Esophagus (tissue), 2 donors: ENCODE data around the gene UBE2L6. TPM values are rescaled to one million over a fixed set of nuclear protein-coding genes. Genes with fewer than 3 reads are reported as not detected.

Experiments used
- H3K27ac ChIP-seq, 2 donors: one replicate each; pipeline ENCODE4 v1.5.1; 2013; ENCODE audit warnings: low read depth in 2 of 2, mild to moderate bottlenecking in 2 of 2, inconsistent platforms in 1 of 2, low read length in 1 of 2, moderate library complexity in 1 of 2
- H3K27me3 ChIP-seq, 2 donors: one replicate each; pipeline ENCODE4 v1.6.1; 2013; ENCODE audit warnings: low read length in 2 of 2, control low read depth in 1 of 2, mild to moderate bottlenecking in 1 of 2; ENCODE audit not compliant: insufficient read depth in 2 of 2, control insufficient read depth in 1 of 2
- H3K36me3 ChIP-seq, 2 donors: one replicate each; pipeline ENCODE4 v1.6.1; 2013; ENCODE audit warnings: low read length in 1 of 2; ENCODE audit not compliant: control insufficient read depth in 2 of 2, insufficient read depth in 2 of 2
- H3K4me1 ChIP-seq, 2 donors: one replicate each; pipeline ENCODE4 v1.6.1; 2013; ENCODE audit warnings: low read length in 1 of 2; ENCODE audit not compliant: control insufficient read depth in 2 of 2, insufficient read depth in 2 of 2
- H3K4me3 ChIP-seq, 2 donors: one replicate each; pipeline ENCODE4 v1.5.1; 2013; ENCODE audit warnings: low read length in 2 of 2, mild to moderate bottlenecking in 2 of 2, low read depth in 1 of 2, moderate library complexity in 1 of 2
- H3K9me3 ChIP-seq, 2 donors: one replicate each; pipeline ENCODE4 v1.6.1; 2013; ENCODE audit warnings: mild to moderate bottlenecking in 2 of 2, low read depth in 1 of 2, low read length in 1 of 2, moderate library complexity in 1 of 2; ENCODE audit not compliant: control insufficient read depth in 2 of 2, insufficient read depth in 1 of 2
- WGBS, 2 donors: extraction: QIAGEN DNeasy Blood & Tissue Kit; methylation state at CpG; one replicate each; pipeline ENCODE4 v1.1.7; 2013; 5-methylcytosine and 5-hydroxymethylcytosine counted together
- polyA plus RNA-seq, 2 donors: library from polyadenylated mRNA; stranded (reverse); fragments of 200-250 nt; gene quantifications; one replicate each; pipeline ENCODE4 v1.2.3, GENCODE V29; 2013
- donor health status: healthy with polysubstance abuse.
- donor health status: Bipolar disorder and iron deficiency.

The UBE2L6 gene
- polyA plus RNA-seq, 2 donors, result 10.3 to 28.1 TPM

GRCh38 chr11:57516061-57516443 is 51.4 kb downstream of the UBE2L6 start:
- H3K36me3 ChIP-seq, result no peaks in the 10 kb centered on the region
- peak overlapping the region in 1 of 2 donors; percentile 50 for H3K27ac ChIP-seq
- no peaks in the 10 kb centered on the region for H3K9me3 ChIP-seq
- peaks cover 3 to 13% of the 10 kb centered on the region in 2 donors for H3K4me1 ChIP-seq
- WGBS, 2 donors, result 15 to 16% methylated on average over 5 of the region's 5 CpGs
- no peaks in the 10 kb centered on the region for H3K27me3 ChIP-seq
- peak overlapping the region; percentile 59 to 72 for H3K4me3 ChIP-seq

- no peaks in the 10 kb centered on the region for H3K27me3 ChIP-seq
- H3K4me1 ChIP-seq, result peaks cover 3 to 13% of the 10 kb centered on the region in 2 donors
- no peaks in the 10 kb centered on the region for H3K9me3 ChIP-seq
- no peaks in the 10 kb centered on the region for H3K36me3 ChIP-seq
- H3K27ac ChIP-seq, result peak within 1 kb of the TSS; percentile 50 to 56
- H3K4me3 ChIP-seq, result peak within 1 kb of the TSS; percentile 59 to 72
- WGBS, 2 donors, result 0% methylated on average over 60 to 66 of the region's 66 CpGs
Observed at GRCh38 chr11:57515332-57516060, 52.0 kb downstream of the UBE2L6 start, which contains the start of gene SLC43A1. SLC43A1 (minus strand) TSS chr11:57515702; CDS start chr11:57514111, 1,591 bp downstream.

- Histone ChIP-seq H3K27me3 (no peaks in the 10 kb centered on the region), H3K4me3 (peak overlapping the region; percentile 59 to 72), H3K27ac (peak overlapping the region; percentile 35 to 56), H3K36me3 (no peaks in the 10 kb centered on the region), H3K4me1 (peaks cover 3 to 13% of the 10 kb centered on the region in 2 donors), H3K9me3 (no peaks in the 10 kb centered on the region)
- 0 to 1% methylated on average over 57 of the region's 57 CpGs for WGBS, 2 donors
Observed at GRCh38 chr11:57514538-57515331, 52.7 kb downstream of the UBE2L6 start.

GRCh38 chr11:57513911-57514537 is 53.4 kb downstream of the UBE2L6 start:
- Histone ChIP-seq H3K4me1 (peaks cover 3 to 13% of the 10 kb centered on the region in 2 donors), H3K9me3 (no peaks in the 10 kb centered on the region), H3K36me3 (no peaks in the 10 kb centered on the region), H3K27me3 (no peaks in the 10 kb centered on the region), H3K4me3 (peak overlapping the region; percentile 59 to 72), H3K27ac (peak overlapping the region; percentile 15 to 56)
- 11 to 14% methylated on average over 27 to 35 of the region's 35 CpGs for WGBS, 2 donors

GRCh38 chr11:57513452-57513795 is 54.0 kb downstream of the UBE2L6 start:
- WGBS, 2 donors, result 39 to 47% methylated on average over 1 of the region's 1 CpG
- Histone ChIP-seq H3K36me3 (no peaks in the 10 kb centered on the region), H3K9me3 (no peaks in the 10 kb centered on the region), H3K27me3 (no peaks in the 10 kb centered on the region), H3K4me3 (no peak overlapping the region), H3K27ac (no peak overlapping the region), H3K4me1 (peaks cover 3 to 13% of the 10 kb centered on the region in 2 donors)

- H3K36me3 ChIP-seq, result no peaks in the 10 kb centered on the region
- no peaks in the 10 kb centered on the region for H3K9me3 ChIP-seq
- H3K27ac ChIP-seq, result no peak overlapping the region
- no peaks in the 10 kb centered on the region for H3K27me3 ChIP-seq
- H3K4me3 ChIP-seq, result no peak overlapping the region
- WGBS, 2 donors, result 87 to 88% methylated on average over 12 of the region's 12 CpGs
- H3K4me1 ChIP-seq, result peaks cover 3 to 13% of the 10 kb centered on the region in 2 donors
Observed at GRCh38 chr11:57512646-57513451, 54.6 kb downstream of the UBE2L6 start.

- Histone ChIP-seq H3K27ac (no peak overlapping the region), H3K36me3 (no peaks in the 10 kb centered on the region), H3K27me3 (no peaks in the 10 kb centered on the region), H3K4me1 (peaks cover 3 to 13% of the 10 kb centered on the region in 2 donors), H3K9me3 (no peaks in the 10 kb centered on the region), H3K4me3 (no peak overlapping the region)
- WGBS, 2 donors, result 84 to 94% methylated on average over 6 of the region's 6 CpGs
Observed at GRCh38 chr11:57511741-57512430, 55.6 kb downstream of the UBE2L6 start.

- 62 to 77% methylated on average over 7 of the region's 7 CpGs for WGBS, 2 donors
- H3K4me1 ChIP-seq, result no peaks in the 10 kb centered on the region
- H3K27me3 ChIP-seq, result no peaks in the 10 kb centered on the region
- no peaks in the 10 kb centered on the region for H3K9me3 ChIP-seq
- no peak overlapping the region for H3K27ac ChIP-seq
- no peaks in the 10 kb centered on the region for H3K36me3 ChIP-seq
- no peak overlapping the region for H3K4me3 ChIP-seq
Observed at GRCh38 chr11:57508341-57509170, 58.9 kb downstream of the UBE2L6 start.
